ENCODE data around the gene UBE2E1. TPM values are rescaled to one million over a fixed set of nuclear protein-coding genes. Genes with fewer than 3 reads are reported as not detected.

UBE2E1 gene
- total RNA-seq, 1 experiment from 2014 or later: 74.3 TPM

DNA sequence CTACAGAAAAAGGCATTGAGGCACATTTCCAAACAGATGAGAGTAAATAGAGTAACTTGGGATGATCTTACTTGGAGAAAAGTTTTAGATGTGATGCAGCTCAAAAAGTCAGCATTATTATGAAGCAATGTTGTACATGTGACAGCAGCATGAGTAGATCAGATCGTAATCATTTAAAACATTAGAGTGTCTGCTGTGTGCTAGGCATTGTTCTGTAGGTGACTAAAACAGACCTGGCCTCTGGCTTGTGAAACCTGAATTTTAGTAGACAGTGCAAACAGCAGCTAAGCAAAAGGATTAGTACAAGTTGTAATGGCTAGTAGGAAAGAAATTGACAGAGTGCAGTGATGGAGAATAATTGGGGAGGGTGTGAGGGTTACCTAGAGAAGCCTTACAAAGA lies 15.1 kb downstream of the UBE2E1 start:
- no TSS peak for BruUV-seq (replicated peaks)
- Mint-ChIP-seq H3K9me3 (ENCODE audit: low read depth, unreplicated experiment) (no peaks in the 10 kb centered on the region), H3K4me1 (ENCODE audit: low read depth, unreplicated experiment) (peaks cover 24% of the 10 kb centered on the region), H3K27ac (ENCODE audit: unreplicated experiment) (no peak overlapping the region), H3K27me3 (ENCODE audit: unreplicated experiment) (no peaks in the 10 kb centered on the region), H3K36me3 (ENCODE audit: insufficient read depth, unreplicated experiment) (no peaks in the 10 kb centered on the region), H3K4me3 (ENCODE audit: low read depth, unreplicated experiment) (no peak overlapping the region)
- CTCF ChIA-PET: no interaction called here
- no peak for DNase-seq
- intact Hi-C loops (cut with micrococcal nuclease; ENCODE audit: unreplicated experiment): no loop called here
- no peak for TF ChIP-seq CTCF (IDR thresholded peaks at IDR 0.05; ENCODE audit: unreplicated experiment)

DNA sequence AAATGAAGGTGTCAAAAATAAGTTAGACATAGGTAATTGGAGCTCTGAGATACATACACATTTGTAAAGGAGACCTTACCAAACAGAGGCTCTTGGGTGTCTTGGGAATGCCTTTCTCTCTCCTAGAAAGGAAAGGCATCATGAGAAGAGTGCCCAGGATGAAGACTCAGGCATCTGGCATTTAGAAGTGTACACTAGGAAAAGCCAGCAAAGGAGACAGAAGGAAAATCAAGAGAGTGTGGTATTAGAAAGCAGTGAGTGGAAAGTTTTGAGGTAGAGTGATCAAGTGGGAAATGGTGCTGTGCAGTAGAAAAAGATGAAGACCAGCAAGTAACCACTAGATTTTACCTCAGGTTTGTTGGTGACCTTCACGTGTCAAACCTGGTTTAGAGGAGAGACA lies 16.1 kb downstream of the UBE2E1 start:
- CTCF ChIA-PET: no interaction called here
- Mint-ChIP-seq H3K27ac (ENCODE audit: unreplicated experiment) (no peak overlapping the region), H3K4me1 (ENCODE audit: low read depth, unreplicated experiment) (peaks cover 24% of the 10 kb centered on the region), H3K27me3 (ENCODE audit: unreplicated experiment) (no peaks in the 10 kb centered on the region), H3K36me3 (ENCODE audit: insufficient read depth, unreplicated experiment) (no peaks in the 10 kb centered on the region), H3K9me3 (ENCODE audit: low read depth, unreplicated experiment) (no peaks in the 10 kb centered on the region), H3K4me3 (ENCODE audit: low read depth, unreplicated experiment) (no peak overlapping the region)
- no TSS peak for BruUV-seq (replicated peaks)
- TF ChIP-seq CTCF (IDR thresholded peaks at IDR 0.05; ENCODE audit: unreplicated experiment): no peak
- DNase-seq: no peak
- intact Hi-C loops (cut with micrococcal nuclease; ENCODE audit: unreplicated experiment): no loop called here

DNA sequence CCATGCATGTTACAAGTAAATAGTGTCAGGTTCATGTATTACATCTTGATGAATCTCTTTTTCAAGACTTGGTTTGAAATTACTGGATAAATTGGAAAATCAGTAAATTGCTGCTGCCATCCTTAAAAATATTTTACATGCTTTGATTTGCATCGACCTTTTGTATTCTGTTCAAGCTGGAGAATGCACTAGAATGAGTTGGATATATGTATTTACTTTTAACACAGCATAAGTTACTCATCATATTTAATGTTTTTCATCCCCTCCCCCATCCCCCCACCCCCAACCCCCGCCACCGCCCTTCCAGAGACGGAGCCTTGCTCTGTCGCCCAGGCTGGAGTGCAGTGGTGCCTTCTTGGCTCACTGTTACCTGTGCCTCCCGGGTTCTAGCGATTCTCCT lies 16.8 kb downstream of the UBE2E1 start:
- H3K4me3 Mint-ChIP-seq (ENCODE audit: low read depth, unreplicated experiment): no peak overlapping the region
- TF ChIP-seq CTCF (IDR thresholded peaks at IDR 0.05; ENCODE audit: unreplicated experiment): no peak
- H3K9me3 Mint-ChIP-seq (ENCODE audit: low read depth, unreplicated experiment): no peaks in the 10 kb centered on the region
- H3K36me3 Mint-ChIP-seq (ENCODE audit: insufficient read depth, unreplicated experiment): no peaks in the 10 kb centered on the region
- no peaks in the 10 kb centered on the region for H3K27me3 Mint-ChIP-seq (ENCODE audit: unreplicated experiment)
- intact Hi-C loops (cut with micrococcal nuclease; ENCODE audit: unreplicated experiment): no loop called here
- BruUV-seq (replicated peaks): no TSS peak
- peaks cover 24% of the 10 kb centered on the region for H3K4me1 Mint-ChIP-seq (ENCODE audit: low read depth, unreplicated experiment)
- H3K27ac Mint-ChIP-seq (ENCODE audit: unreplicated experiment): no peak overlapping the region
- CTCF ChIA-PET: interaction anchor here (0.7 kb wide), 1 partner anchor 14 kb away, joined by 3 read pairs; no protein-coding TSS in a partner anchor
- no peak for DNase-seq

DNA sequence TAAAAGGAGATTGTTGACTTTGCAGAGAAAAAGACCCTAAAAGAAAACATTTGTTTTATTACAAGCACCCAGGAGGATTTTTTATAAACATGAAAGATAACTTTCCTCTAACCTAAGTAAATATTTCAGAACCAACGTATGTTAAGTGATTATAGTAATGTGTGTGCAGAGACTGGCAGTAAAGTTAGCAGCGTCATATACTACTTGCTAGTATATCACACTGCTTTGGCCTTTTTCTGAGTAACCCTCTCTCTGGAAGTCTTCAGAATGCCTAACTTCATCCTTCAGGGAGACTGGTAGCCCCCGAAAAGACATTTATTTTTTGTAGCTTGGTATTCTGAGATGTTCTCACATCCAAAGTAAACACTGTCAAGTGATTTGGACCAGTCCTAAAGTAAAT lies 17.9 kb downstream of the UBE2E1 start:
- CTCF ChIA-PET: no interaction called here
- no peak for DNase-seq
- TF ChIP-seq CTCF (IDR thresholded peaks at IDR 0.05; ENCODE audit: unreplicated experiment): no peak
- Mint-ChIP-seq H3K36me3 (ENCODE audit: insufficient read depth, unreplicated experiment) (no peaks in the 10 kb centered on the region), H3K9me3 (ENCODE audit: low read depth, unreplicated experiment) (no peaks in the 10 kb centered on the region), H3K4me1 (ENCODE audit: low read depth, unreplicated experiment) (peaks cover 24% of the 10 kb centered on the region), H3K27me3 (ENCODE audit: unreplicated experiment) (no peaks in the 10 kb centered on the region), H3K27ac (ENCODE audit: unreplicated experiment) (no peak overlapping the region), H3K4me3 (ENCODE audit: low read depth, unreplicated experiment) (no peak overlapping the region)
- BruUV-seq (replicated peaks): no TSS peak
- intact Hi-C loops (cut with micrococcal nuclease; ENCODE audit: unreplicated experiment): no loop called here

Data from Calu3 (cell line).